Mucosa of gallbladder (tissue), 1 donor: ENCODE measurements around the gene SPOP. TPM values are rescaled to one million over a fixed set of nuclear protein-coding genes. Genes with fewer than 3 reads are reported as not detected.

Source experiments
- DNase-seq: peaks from one replicate; pipeline ENCODE4 v3.0.0-alpha.2; 2020; ENCODE audit warnings: low spot score
- total RNA-seq: library from RNA; stranded (reverse); gene quantifications from one replicate; pipeline ENCODE4 v1.2.1, GENCODE V29; 2021
- donor health status: DM: no; HTN: no; CAD: no.

The SPOP gene
- total RNA-seq, 1 donor from 2014 or later: 78.3 TPM

- DNase-seq: no peak
Observed at GRCh38 chr17:49585422-49586027, 92.4 kb downstream of the SPOP start.

- no peak for DNase-seq
Observed at GRCh38 chr17:49583889-49584288, 94.0 kb downstream of the SPOP start.

- DNase-seq: no peak
Observed at GRCh38 chr17:49583226-49583625, 94.7 kb downstream of the SPOP start.

- DNase-seq: no peak
Observed at GRCh38 chr17:49582789-49583188, 95.1 kb downstream of the SPOP start.

GRCh38 chr17:49582055-49582722 lies 95.7 kb downstream of the SPOP start:
- no peak for DNase-seq

GRCh38 chr17:49581648-49581998 lies 96.3 kb downstream of the SPOP start:
- DNase-seq: no peak

- no peak for DNase-seq
Observed at GRCh38 chr17:49580981-49581647, 96.8 kb downstream of the SPOP start.

GRCh38 chr17:49580055-49580721 lies 97.7 kb downstream of the SPOP start:
- DNase-seq: no peak

- DNase-seq: no peak
Observed at GRCh38 chr17:49579522-49579921, 98.4 kb downstream of the SPOP start.

GRCh38 chr17:49578952-49579500 lies 98.9 kb downstream of the SPOP start:
- no peak for DNase-seq

GRCh38 chr17:49578414-49578813 lies 99.5 kb downstream of the SPOP start:
- DNase-seq: no peak

- DNase-seq: no peak
Observed at GRCh38 chr17:49577963-49578362, 99.9 kb downstream of the SPOP start.

- DNase-seq: no peak
Observed at GRCh38 chr17:49577650-49577934, 100.3 kb downstream of the SPOP start.

GRCh38 chr17:49576917-49577649 lies 100.8 kb downstream of the SPOP start:
- DNase-seq: no peak

- no peak for DNase-seq
Observed at GRCh38 chr17:49576088-49576916, 101.6 kb downstream of the SPOP start.

GRCh38 chr17:49575679-49576087 lies 102.2 kb downstream of the SPOP start, which contains the start of gene NXPH3:
Gene NXPH3, plus strand, starts transcription at chr17:49575871. Its CDS starts 349 bp downstream, at chr17:49576220.
- DNase-seq: peak; percentile 53

GRCh38 chr17:49574945-49575678 lies 102.8 kb downstream of the SPOP start:
- no peak for DNase-seq

GRCh38 chr17:49574323-49574781 lies 103.5 kb downstream of the SPOP start:
- DNase-seq: no peak

GRCh38 chr17:49573510-49574322 lies 104.2 kb downstream of the SPOP start:
- DNase-seq: no peak
